Nephron (organoid): ENCODE data around the gene SLC17A3.

ENCODE experiments used
- H3K27ac Mint-ChIP-seq, 3 experiments: 2 replicates each; pipeline ENCODE4 v1.8.0; 2020; ENCODE audit warnings: mixed read lengths in 3 of 3, mild to moderate bottlenecking in 2 of 3, moderate library complexity in 1 of 3
- H3K27me3 Mint-ChIP-seq: 2 replicates; pipeline ENCODE4 v1.8.0; 2021; ENCODE audit warnings: low read depth, mild to moderate bottlenecking, moderate library complexity, mixed read lengths
- H3K36me3 Mint-ChIP-seq: 2 replicates; pipeline ENCODE4 v1.8.0; 2020; ENCODE audit warnings: low read depth, mixed read lengths
- H3K4me1 Mint-ChIP-seq: 2 replicates; pipeline ENCODE4 v1.8.0; 2020; ENCODE audit warnings: mixed read lengths
- H3K4me3 Mint-ChIP-seq, 3 experiments: 2 replicates each; pipeline ENCODE4 v1.8.0; 2020; ENCODE audit warnings: mild to moderate bottlenecking in 3 of 3, mixed read lengths in 3 of 3, moderate library complexity in 2 of 3
- H3K9me3 Mint-ChIP-seq: 2 replicates; pipeline ENCODE4 v1.8.0; 2020; ENCODE audit warnings: mixed read lengths
- CTCF ChIP-seq, 3 experiments: fragments of 200-600 bp; sonication (generic); IDR thresholded peaks; one replicate each; pipeline ENCODE4 v1.5.0; 2021; ENCODE audit warnings: antibody characterized with exemption in 3 of 3; ENCODE audit not compliant: unreplicated experiment in 3 of 3

Gene SLC17A3

GRCh38 chr6:25815194-25815593 lies 58.8 kb downstream of the SLC17A3 start:
- no peak overlapping the region for H3K4me3 Mint-ChIP-seq
- H3K9me3 Mint-ChIP-seq: peaks cover 2% of the 10 kb centered on the region
- no peaks in the 10 kb centered on the region for H3K4me1 Mint-ChIP-seq
- peaks cover 3% of the 10 kb centered on the region for H3K27me3 Mint-ChIP-seq
- no peaks in the 10 kb centered on the region for H3K36me3 Mint-ChIP-seq
- TF ChIP-seq CTCF (IDR thresholded peaks at IDR 0.05; ENCODE audit: unreplicated experiment in 3 of 3): no peak
- H3K27ac Mint-ChIP-seq: no peak overlapping the region

DNA sequence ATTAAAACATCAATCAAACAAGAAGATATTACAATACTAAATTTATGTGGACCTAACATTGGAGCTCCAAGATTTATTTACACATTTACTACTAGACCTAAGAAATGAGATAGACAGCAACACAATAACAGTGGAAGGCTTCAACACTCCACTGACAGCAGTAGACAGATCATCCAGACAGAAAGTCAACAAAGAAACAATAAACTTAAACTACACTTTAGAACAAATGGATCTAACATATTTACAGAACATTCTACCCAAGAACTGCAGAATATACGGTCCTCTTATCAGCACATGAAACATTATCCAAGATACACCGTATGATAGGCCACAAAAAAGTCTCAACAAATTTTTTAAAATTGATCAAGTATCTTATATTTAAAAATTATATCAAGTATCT lies 69.2 kb downstream of the SLC17A3 start:
- Mint-ChIP-seq H3K27ac (no peak overlapping the region), H3K4me3 (no peak overlapping the region), H3K36me3 (no peaks in the 10 kb centered on the region), H3K4me1 (no peaks in the 10 kb centered on the region), H3K9me3 (no peaks in the 10 kb centered on the region), H3K27me3 (no peaks in the 10 kb centered on the region)
- no peak for TF ChIP-seq CTCF (IDR thresholded peaks at IDR 0.05; ENCODE audit: unreplicated experiment in 3 of 3)

GRCh38 chr6:25801436-25801835 lies 72.6 kb downstream of the SLC17A3 start:
- peaks cover 3% of the 10 kb centered on the region for H3K27me3 Mint-ChIP-seq
- TF ChIP-seq CTCF (IDR thresholded peaks at IDR 0.05; ENCODE audit: unreplicated experiment in 3 of 3): no peak
- H3K36me3 Mint-ChIP-seq: no peaks in the 10 kb centered on the region
- no peak overlapping the region for H3K4me3 Mint-ChIP-seq
- no peak overlapping the region for H3K27ac Mint-ChIP-seq
- no peaks in the 10 kb centered on the region for H3K4me1 Mint-ChIP-seq
- no peaks in the 10 kb centered on the region for H3K9me3 Mint-ChIP-seq
